HEK293T (cell line): ENCODE measurements around the gene INSYN1.

Experiments used
- CTCF ChIA-PET: fragments of 350-600 bp; formaldehyde crosslinking; extraction: SDS; loops from one replicate; lab custom pipeline; 2021; ENCODE audit warnings: antibody characterized with exemption, inconsistent platforms; lab: Yijun Ruan, JAX
- POLR2A ChIA-PET: fragments of 350-600 bp; formaldehyde crosslinking; extraction: SDS; loops from one replicate; lab custom pipeline; 2020; ENCODE audit warnings: antibody characterized with exemption, inconsistent platforms; lab: Yijun Ruan, JAX
- DNase-seq: peaks from one replicate; pipeline ENCODE4 v3.0.0; 2012; ENCODE audit warnings: mixed read lengths; ENCODE audit errors: extremely low spot score
- ARNT ChIP-seq: fragments of 450-650 bp; IDR thresholded peaks from 2 replicates; pipeline ENCODE4 v1.6.1; 2017; ENCODE audit warnings: mild to moderate bottlenecking
- BHLHE40 ChIP-seq: fragments of 450-650 bp; IDR thresholded peaks from 2 replicates; pipeline ENCODE4 v1.6.1; 2016; ENCODE audit warnings: mild to moderate bottlenecking, moderate library complexity, borderline replicate concordance
- CTBP1 ChIP-seq: fragments of 450-650 bp; IDR thresholded peaks from 2 replicates; pipeline ENCODE4 v1.6.1; 2016; ENCODE audit warnings: borderline replicate concordance
- ELF4 ChIP-seq: fragments of 450-650 bp; IDR thresholded peaks from 2 replicates; pipeline ENCODE4 v1.6.1; 2017; ENCODE audit warnings: antibody characterized with exemption
- FOXA1 ChIP-seq: fragments of 450-650 bp; IDR thresholded peaks from 2 replicates; pipeline ENCODE4 v1.6.1; 2016; ENCODE audit warnings: mild to moderate bottlenecking
- FOXK2 ChIP-seq: fragments of 450-650 bp; IDR thresholded peaks from 2 replicates; pipeline ENCODE4 v1.6.1; 2016; ENCODE audit warnings: mild to moderate bottlenecking
- FOXM1 ChIP-seq: fragments of 450-650 bp; IDR thresholded peaks from 2 replicates; pipeline ENCODE4 v1.6.1; 2017; ENCODE audit warnings: mild to moderate bottlenecking, borderline replicate concordance
- HDGF ChIP-seq: fragments of 450-650 bp; IDR thresholded peaks from 2 replicates; pipeline ENCODE4 v1.6.1; 2017; ENCODE audit warnings: antibody characterized with exemption, borderline replicate concordance
- L3MBTL2 ChIP-seq: fragments of 450-650 bp; conservative IDR thresholded peaks from 2 replicates; pipeline ENCODE4 v1.6.1; 2016; ENCODE audit warnings: mild to moderate bottlenecking
- LEF1 ChIP-seq: fragments of 450-650 bp; IDR thresholded peaks from 2 replicates; pipeline ENCODE4 v1.6.1; 2017; ENCODE audit warnings: mild to moderate bottlenecking, borderline replicate concordance
- NFRKB ChIP-seq: fragments of 450-650 bp; IDR thresholded peaks from 2 replicates; pipeline ENCODE4 v1.6.1; 2016; ENCODE audit warnings: mild to moderate bottlenecking, moderate library complexity
- SP1 ChIP-seq: fragments of 450-650 bp; IDR thresholded peaks from 2 replicates; pipeline ENCODE4 v1.6.1; 2017
- SUZ12 ChIP-seq: fragments of 450-650 bp; IDR thresholded peaks from 2 replicates; pipeline ENCODE4 v1.6.1; 2016; ENCODE audit warnings: mild to moderate bottlenecking
- TARDBP ChIP-seq: fragments of 450-650 bp; IDR thresholded peaks from 2 replicates; pipeline ENCODE4 v1.6.1; 2016
- ZNF384 ChIP-seq: fragments of 450-650 bp; IDR thresholded peaks from 2 replicates; pipeline ENCODE4 v1.6.1; 2016
- TF ChIP-seq, protein P1 (sequence below): fragments of 450-650 bp; IDR thresholded peaks from 2 replicates; pipeline ENCODE4 v1.6.1; 2016

The INSYN1 gene

DNA sequence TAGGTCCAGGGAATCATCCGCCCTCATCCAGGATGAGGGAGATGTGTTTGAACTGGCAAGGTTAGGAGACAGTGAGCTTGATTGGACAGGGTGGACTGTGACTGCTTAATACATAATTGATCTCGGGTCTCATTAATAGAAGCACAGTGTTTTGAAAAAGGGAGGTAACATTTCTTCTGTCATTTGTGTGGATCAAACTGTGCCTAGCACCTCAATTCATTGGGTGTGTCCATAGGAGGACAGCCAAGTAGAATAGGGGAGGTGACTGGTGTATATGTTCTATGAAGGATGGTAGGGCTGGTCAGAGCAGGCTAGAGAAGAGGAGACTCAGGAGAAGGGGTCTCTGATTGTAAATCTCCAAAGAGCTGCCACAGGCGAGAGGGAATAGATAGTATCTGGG, 2.8 kb upstream of the INSYN1 start:
- POLR2A ChIA-PET = no interaction called here
- CTCF ChIA-PET = interaction anchor here (1.1 kb wide), 1 partner anchor 12 kb away, joined by 3 read pairs; no protein-coding TSS in a partner anchor
- TF ChIP-seq SP1 (no peak), TARDBP (no peak), HDGF (no peak), ZNF384 (no peak), NFRKB (no peak), FOXM1 (no peak), L3MBTL2 (no peak), ELF4 (no peak), ARNT (no peak), FOXK2 (no peak), BHLHE40 (no peak), LEF1 (no peak), SUZ12 (no peak), FOXA1 (no peak)
- TF ChIP-seq, protein P1, sequence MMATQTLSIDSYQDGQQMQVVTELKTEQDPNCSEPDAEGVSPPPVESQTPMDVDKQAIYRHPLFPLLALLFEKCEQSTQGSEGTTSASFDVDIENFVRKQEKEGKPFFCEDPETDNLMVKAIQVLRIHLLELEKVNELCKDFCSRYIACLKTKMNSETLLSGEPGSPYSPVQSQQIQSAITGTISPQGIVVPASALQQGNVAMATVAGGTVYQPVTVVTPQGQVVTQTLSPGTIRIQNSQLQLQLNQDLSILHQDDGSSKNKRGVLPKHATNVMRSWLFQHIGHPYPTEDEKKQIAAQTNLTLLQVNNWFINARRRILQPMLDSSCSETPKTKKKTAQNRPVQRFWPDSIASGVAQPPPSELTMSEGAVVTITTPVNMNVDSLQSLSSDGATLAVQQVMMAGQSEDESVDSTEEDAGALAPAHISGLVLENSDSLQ = no peak
- no peak for DNase-seq

DNA sequence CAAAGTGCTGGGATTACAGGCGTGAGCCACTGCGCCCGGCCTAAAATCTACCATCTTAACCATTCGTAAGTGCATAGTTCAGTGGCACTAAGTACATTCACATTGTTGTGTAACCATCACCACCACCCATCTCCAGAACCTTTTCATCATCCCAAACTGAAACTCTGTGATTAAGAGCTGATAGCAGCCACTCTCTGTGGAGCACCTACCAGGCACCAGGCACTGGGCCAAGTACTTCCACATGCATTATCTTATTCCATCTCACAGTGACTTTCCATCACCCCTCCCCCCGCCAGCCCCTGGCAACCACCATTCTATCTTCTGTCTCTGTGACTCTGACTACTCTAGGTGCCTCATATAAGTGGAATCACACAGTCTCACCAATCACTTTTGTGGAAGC, 2.3 kb upstream of the INSYN1 start:
- TF ChIP-seq NFRKB = no peak
- TF ChIP-seq LEF1 = no peak
- no peak for TF ChIP-seq FOXK2
- no peak for TF ChIP-seq L3MBTL2
- no peak for DNase-seq
- POLR2A ChIA-PET = no interaction called here
- CTCF ChIA-PET = interaction anchor here (1.1 kb wide), 1 partner anchor 13 kb away, joined by 3 read pairs; no protein-coding TSS in a partner anchor

DNA sequence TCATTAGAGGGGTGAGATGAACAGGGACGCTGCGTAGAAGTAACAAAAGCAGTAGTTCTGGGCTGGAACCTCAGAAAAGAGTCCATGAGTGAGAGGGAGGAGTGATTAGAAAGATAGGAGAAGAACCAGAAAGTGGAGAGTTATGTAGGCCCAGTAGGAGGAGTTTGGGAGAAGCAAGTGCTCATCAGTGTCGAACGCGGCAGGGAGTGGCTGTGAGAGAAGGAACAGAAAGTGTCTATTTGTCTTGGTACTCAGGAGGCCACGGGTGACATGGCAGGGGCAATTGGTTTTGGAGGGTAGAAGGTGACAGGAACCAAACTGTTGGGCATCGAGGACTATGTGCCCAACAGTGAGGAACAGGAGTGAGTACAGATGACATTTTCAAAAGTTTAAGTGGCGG, 1.3 kb upstream of the INSYN1 start:
- CTCF ChIA-PET = no interaction called here
- no peak for DNase-seq
- TF ChIP-seq TARDBP (no peak), FOXM1 (no peak), ARNT (no peak), CTBP1 (no peak), BHLHE40 (no peak), ELF4 (no peak)
- POLR2A ChIA-PET = interaction anchor here (1.2 kb wide), 1 partner anchor 12 kb away, joined by 4 read pairs; no protein-coding TSS in a partner anchor

DNA sequence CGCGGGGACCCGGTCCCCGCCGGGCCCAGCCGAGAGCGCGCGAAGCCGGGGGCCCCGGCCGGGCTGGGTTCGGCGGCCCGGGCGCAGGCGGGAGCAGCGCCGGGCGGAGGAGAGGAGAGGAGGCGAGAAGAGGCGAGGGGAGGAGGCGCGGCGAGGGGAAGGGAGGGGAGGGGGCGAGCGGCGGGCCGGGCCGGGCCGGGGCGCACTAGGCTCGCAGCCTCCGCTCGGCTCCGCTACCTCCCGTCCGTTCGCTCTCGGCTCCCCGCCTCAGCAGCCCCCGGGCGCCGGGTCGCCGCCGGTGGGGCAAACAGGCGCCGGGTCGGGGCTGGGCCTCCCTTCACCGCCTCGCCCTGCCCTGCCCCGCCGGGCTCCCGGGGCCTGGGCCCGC, 351 bp downstream of the INSYN1 start:
- peak; percentile 65 for DNase-seq
- TF ChIP-seq SP1 (no peak), SUZ12 (no peak), L3MBTL2 (no peak), NFRKB (no peak), FOXM1 (no peak), ZNF384 (no peak), LEF1 (no peak), FOXA1 (no peak), BHLHE40 (no peak), ARNT (no peak), FOXK2 (no peak), TARDBP (no peak), HDGF (no peak), ELF4 (no peak), CTBP1 (no peak)
- TF ChIP-seq, protein P1 = no peak
- ChIA-PET CTCF (no interaction called here), POLR2A (interaction anchor here (0.8 to 1.5 kb wide), 4 partner anchors 15 to 241 kb away, joined by 3 read pairs; partner anchors contain the start of gene PML)

DNA sequence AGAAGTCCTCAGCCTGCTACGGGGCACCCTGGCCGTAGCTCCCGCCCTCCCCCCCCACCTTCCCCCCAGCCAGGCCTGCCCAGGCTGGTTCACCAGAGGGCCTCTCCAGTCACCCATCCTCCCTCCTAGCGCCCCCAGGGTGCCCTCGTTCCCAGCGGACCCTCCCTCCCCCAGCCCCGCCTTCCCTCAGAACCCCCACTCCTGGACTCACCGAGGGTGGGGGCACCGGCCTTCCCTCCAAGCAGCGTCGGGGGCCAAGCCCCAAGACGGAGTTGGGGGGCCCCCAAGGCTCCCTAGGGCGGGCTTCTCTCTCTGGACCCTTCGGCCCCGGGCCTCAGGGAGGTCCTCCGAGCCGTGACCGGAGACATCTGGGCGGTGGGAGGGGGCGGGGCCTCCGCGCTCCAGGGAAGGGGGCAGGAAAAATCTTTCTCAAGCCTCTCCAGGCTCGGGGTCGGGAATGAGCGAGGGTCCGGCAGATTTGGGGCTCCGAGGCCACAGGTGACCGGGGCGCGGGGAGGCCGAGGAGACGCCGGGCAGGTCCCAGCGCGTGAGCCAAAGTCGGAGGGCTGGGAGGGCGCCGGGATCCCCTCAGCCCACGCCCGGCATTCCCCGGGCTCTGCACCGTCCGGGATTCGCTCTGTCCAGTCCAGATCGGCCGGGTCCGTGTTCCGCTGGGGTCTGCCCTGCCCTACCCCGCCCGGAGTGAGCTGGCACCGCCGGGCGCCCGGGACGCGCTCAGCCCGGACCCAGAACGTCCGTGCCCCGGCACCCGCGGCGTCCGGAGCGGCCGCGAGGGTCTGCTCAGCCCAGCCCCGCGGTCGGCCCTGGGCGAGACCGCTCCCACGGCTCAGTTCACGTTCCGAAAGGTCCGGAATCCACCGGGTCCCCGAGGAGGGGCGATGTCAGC, 999 bp downstream of the INSYN1 start:
- ChIA-PET POLR2A (no interaction called here), CTCF (no interaction called here)
- DNase-seq = peak; percentile 35
- TF ChIP-seq BHLHE40 (no peak), TARDBP (no peak), FOXA1 (no peak), FOXK2 (no peak), ZNF384 (no peak), ELF4 (no peak), FOXM1 (no peak), SP1 (no peak), ARNT (no peak), NFRKB (no peak), SUZ12 (no peak), CTBP1 (no peak), LEF1 (no peak), L3MBTL2 (no peak), HDGF (no peak)
- TF ChIP-seq, protein P1 = no peak

DNA sequence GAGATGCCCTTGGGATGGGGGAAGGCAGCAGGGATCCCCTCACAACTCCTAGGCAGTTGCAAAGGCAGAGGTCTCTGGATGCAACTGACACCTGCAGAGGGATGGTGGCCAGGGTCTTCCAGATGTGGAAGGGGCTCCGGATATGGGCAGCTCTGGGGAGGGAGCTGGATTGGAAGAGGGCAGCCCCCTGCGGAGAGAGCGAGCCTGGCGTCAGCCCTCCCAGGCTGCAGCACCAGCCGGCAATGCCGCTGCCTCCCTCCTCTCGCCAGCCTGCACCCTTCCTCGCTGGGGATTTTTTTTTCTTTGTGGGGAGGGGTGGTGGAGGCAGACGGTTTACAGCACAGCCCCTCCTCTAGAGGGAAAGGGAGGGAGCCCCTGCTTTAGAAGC, 1.6 kb downstream of the INSYN1 start:
- CTCF ChIA-PET = interaction anchor here (1.4 kb wide), 1 partner anchor 40 kb away, joined by 4 read pairs; no protein-coding TSS in a partner anchor
- TF ChIP-seq SP1 (no peak), TARDBP (no peak), NFRKB (no peak), CTBP1 (no peak), SUZ12 (no peak), BHLHE40 (no peak), FOXM1 (no peak), HDGF (no peak), ELF4 (no peak), L3MBTL2 (no peak), ZNF384 (no peak), FOXA1 (no peak), FOXK2 (no peak)
- TF ChIP-seq, protein P1 = no peak
- POLR2A ChIA-PET = no interaction called here
- no peak for DNase-seq
